HG03066 (cell line): Measurements from ENCODE around the gene NDUFB3.
"Not testable (repeated sequence)": the region's sequence is repeated elsewhere in the genome, so short reads cannot be mapped to it uniquely, and the experiment has no call there.

Source experiments
- ATAC-seq: cut with Tn5 transposase; IDR thresholded peaks from one replicate; pipeline ENCODE4 v1.9.1; 2021; ENCODE audit warnings: low read depth; ENCODE audit not compliant: unreplicated experiment

NDUFB3 gene

GRCh38 chr2:201084863-201085262, 13.1 kb downstream of the NDUFB3 start:
- ATAC-seq, result no peak

DNA sequence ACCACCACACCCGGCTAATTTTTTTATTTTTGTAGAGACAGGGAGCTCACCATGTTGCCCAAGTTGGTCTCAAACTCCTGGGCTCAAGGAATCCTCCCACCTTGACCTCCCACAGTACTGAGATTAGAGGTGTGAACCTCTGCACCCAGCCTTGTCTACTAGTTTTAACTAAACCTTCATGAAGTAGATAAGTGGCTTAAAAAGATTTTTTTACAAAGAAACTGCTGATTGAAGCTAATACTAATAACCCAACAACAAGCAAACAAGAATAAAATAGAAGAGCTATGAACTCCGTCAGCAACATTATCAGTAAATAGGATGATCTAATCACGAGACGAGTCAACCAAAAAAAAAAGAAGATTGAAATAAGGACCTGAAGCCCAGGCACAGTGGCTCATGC, 18.8 kb downstream of the NDUFB3 start:
- no peak for ATAC-seq

- ATAC-seq, result no peak
Measured at GRCh38 chr2:201093573-201093972, 21.8 kb downstream of the NDUFB3 start.

DNA sequence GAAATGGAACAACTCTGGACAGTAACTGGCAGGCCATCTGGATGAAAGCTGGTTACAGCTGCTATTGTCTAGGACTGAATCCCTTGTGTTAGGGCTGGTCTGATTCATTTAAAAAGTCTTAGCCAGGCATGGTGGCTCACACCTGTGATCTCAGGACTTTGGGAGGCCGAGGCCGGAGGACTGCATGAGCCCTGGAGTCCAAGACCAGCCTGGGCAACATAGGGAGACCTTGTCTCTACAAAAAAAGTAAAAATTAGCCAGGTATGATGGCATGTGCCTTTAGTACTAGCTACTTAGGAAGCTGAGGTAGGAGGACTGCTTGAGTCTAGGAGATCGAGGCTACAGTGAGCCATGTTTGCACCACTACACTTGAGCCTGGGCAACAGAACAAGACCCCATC, 28.7 kb downstream of the NDUFB3 start:
- no peak for ATAC-seq

DNA sequence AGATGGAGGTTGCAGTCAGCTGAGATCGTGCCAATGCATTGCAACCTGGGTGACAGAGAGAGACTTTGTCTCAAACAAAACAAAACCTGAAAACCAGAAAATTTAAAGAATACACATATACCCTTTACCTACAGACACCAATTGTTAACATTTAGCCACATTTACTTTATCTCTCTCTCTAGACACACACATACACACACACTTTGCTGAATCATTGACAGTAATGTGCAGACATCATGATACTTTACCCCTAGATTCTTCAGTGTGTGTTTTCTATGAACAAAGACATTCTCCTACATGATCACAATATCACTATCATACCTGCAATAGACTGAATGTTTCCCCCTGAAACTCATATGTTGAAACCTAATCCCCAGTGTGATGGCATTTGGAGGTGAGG, 34.0 kb downstream of the NDUFB3 start:
- no peak for ATAC-seq

GRCh38 chr2:201107624-201108023, 35.8 kb downstream of the NDUFB3 start:
- no peak for ATAC-seq

GRCh38 chr2:201108341-201108740, 36.5 kb downstream of the NDUFB3 start:
- no peak for ATAC-seq

DNA sequence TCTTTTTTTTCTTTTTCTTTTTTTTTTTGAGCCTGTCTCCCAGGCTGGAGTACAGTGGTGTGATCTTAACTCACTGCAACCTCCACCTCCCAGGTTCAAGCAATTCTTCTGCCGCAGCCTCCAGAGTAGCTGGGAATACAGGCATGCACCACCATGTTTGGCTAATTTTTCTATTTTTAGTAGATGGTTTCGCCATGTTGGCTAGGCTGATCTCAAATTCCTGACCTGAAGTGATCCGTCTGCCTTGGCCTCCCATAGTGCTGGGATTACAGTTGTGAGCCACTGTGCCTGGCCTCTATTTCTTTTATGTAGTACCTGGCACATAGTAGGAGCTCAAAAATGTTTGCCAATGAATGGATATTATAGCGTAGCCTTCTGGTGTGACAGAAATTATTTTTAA, 37.4 kb downstream of the NDUFB3 start:
- no peak for ATAC-seq

GRCh38 chr2:201110615-201111014, 38.8 kb downstream of the NDUFB3 start:
- ATAC-seq, result no peak

DNA sequence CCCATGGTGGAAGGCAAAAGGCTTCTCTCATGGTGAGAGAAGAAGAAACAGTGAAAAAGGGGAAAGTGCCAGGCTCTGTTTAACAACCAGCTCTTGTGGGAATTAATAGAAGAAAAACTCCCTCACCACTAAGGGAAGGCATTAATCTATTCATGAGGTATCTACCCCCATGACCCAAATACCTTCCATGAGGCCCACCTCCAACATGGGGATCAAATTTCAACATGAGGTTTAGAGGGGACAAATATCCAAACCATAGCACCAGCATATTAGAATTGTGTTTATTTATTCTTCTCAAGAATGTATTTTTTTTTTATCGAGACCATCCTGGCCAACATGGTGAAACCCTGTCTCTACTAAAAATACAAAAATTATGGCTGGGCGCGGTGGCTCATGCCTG, 39.3 kb downstream of the NDUFB3 start:
- no peak for ATAC-seq

DNA sequence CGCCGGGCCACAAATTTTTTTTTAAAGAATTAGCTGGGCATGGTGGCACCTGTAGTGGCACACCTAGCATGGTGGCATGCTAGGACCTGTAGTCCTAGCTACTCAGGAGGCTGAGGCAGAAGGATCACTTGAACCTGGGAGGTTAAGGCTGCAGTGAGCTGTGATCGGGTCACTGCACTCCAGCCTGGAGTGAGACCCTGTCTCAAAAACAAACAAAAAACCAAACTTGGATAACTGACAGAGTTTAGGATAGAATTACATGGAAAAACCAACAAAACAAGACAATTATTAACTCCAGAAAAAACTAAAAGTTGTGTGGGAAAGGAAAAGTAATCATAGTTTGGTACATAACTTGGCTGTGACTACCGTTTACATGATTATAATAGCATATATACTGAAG, 42.5 kb downstream of the NDUFB3 start:
- ATAC-seq, result no peak

- no peak for ATAC-seq
Measured at GRCh38 chr2:201114846-201115245, 43.0 kb downstream of the NDUFB3 start.

DNA sequence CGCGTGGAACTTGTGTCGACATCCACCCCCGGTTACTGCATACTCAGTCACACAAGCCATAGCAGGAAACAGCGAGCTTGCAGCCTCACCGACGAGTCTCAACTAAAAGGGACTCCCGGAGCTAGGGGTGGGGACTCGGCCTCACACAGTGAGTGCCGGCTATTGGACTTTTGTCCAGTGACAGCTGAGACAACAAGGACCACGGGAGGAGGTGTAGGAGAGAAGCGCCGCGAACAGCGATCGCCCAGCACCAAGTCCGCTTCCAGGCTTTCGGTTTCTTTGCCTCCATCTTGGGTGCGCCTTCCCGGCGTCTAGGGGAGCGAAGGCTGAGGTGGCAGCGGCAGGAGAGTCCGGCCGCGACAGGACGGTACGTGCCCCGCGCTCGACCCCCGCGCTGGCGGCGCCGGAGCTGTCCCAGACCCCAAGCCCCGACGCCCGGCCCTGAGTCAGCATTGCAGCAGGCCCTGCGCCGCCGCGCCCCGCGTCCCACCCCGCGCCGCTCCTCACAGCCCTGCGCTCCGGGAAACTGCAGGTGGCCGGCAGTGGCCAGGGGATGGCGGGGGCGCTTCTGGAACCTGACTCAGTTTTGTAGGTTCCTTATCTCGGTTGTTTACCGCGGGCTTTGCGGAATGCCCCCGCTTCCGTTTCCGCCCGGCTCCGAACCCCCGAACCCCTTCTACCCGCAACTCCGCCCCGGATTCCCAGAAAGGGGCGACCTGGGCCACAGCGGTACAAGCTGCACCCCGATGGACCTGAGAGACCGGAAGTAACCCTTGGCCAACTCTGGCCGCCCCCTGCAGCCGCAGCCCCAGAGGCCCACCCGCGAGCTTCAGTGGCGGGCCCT, 44.5 kb downstream of the NDUFB3 start, which contains the start of gene CFLAR:
Gene CFLAR (plus strand): TSS at position 50 of the 844 bp plus-strand sequence. CDS start 13,702 bp downstream, outside the sequence.
- ATAC-seq, result peak; percentile 33

GRCh38 chr2:201116959-201117734, 45.3 kb downstream of the NDUFB3 start:
- ATAC-seq, result no peak

GRCh38 chr2:201117735-201118094, 45.9 kb downstream of the NDUFB3 start:
- not testable (repeated sequence) for ATAC-seq

- ATAC-seq, result peak; percentile 47
Measured at GRCh38 chr2:201118121-201118960, 46.5 kb downstream of the NDUFB3 start.

DNA sequence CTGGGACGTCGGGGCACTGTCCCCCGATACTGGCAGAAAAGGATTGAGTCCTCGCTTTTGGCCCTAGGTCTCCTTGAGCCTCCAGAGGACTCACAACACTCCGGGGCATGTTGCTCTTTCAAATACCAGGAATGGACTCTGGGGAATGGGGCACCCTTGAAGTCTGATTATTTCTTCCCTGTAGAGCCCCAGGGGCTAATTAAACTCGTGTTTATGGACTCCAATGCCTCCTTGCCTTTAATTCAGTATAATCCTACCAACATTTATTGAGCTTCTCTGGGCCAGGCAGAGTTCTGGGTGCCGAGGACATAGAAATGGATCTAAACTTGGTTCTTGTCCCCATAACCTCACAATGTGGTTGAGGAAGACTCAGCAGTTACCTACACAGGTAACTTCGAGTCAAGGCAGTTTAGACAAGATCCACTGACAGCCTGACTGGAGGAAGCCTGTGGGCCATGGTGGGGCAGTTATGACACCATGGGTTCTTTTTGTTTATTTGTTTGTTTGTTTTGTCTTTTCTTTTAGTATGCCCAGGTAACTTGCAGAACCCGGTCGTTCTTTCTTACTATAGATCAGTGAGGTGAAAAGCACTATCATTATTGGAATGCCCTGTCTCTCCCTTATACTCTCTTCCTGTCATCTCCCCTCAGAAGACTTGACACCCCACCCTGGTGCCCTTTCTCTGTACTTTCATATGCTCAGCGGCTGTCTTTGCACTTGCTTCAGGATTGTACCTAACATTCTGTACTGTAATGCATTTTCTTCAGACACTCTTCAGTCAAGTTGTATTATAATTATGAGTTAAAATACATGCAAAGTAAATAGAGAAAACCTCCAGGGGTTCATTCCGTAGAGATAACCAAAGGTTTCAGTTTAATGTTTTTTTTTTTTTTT, 47.4 kb downstream of the NDUFB3 start:
- no peak for ATAC-seq

DNA sequence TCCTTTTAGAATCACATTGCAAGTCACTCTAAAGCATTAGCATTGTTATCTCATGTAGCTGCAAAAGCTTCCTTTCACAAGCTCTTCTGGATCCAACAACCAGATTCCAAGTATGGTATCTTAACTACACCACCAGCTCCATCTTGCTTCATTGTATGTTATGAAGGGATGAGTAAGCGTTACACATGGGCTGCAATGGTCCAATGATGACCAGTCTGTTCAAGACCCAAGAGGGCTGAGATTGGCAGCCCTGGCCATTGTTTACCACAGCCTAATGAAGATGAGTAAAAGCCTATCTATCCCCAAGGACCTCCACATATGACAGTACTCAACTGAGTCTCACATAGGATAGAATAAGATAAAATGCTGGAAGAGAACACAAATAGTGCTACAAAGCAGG, 50.5 kb downstream of the NDUFB3 start:
- no peak for ATAC-seq

- ATAC-seq, result no peak
Measured at GRCh38 chr2:201126308-201127151, 54.7 kb downstream of the NDUFB3 start.
